ENCODE data around the gene HHIPL1.

DNA sequence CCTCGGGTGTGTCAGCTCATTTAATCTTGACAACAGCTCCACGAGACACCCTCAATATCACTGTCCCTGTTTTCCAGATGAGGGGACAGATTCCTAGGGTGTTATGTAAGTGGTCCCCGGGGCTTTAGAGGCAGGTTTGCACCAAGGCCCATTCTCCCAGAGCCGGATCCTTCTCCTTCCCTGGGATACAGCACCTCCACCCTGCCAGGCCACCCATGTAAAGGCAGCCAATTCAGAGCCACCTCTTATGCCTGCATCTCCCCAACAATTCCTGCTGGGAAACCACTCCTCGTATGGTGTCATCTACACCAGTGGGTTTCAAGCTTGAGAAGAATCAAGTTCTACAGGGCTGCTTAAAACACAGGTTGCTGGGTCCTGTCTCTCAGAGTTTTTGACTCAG, 35.1 kb downstream of the HHIPL1 start:
- no peak for TF ChIP-seq POLR2A (IDR thresholded peaks at IDR 0.05)
- TF ChIP-seq, protein P1, sequence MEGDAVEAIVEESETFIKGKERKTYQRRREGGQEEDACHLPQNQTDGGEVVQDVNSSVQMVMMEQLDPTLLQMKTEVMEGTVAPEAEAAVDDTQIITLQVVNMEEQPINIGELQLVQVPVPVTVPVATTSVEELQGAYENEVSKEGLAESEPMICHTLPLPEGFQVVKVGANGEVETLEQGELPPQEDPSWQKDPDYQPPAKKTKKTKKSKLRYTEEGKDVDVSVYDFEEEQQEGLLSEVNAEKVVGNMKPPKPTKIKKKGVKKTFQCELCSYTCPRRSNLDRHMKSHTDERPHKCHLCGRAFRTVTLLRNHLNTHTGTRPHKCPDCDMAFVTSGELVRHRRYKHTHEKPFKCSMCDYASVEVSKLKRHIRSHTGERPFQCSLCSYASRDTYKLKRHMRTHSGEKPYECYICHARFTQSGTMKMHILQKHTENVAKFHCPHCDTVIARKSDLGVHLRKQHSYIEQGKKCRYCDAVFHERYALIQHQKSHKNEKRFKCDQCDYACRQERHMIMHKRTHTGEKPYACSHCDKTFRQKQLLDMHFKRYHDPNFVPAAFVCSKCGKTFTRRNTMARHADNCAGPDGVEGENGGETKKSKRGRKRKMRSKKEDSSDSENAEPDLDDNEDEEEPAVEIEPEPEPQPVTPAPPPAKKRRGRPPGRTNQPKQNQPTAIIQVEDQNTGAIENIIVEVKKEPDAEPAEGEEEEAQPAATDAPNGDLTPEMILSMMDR (IDR thresholded peaks at IDR 0.05): no peak
